ENCODE results near the gene SEMA5A.

DNA sequence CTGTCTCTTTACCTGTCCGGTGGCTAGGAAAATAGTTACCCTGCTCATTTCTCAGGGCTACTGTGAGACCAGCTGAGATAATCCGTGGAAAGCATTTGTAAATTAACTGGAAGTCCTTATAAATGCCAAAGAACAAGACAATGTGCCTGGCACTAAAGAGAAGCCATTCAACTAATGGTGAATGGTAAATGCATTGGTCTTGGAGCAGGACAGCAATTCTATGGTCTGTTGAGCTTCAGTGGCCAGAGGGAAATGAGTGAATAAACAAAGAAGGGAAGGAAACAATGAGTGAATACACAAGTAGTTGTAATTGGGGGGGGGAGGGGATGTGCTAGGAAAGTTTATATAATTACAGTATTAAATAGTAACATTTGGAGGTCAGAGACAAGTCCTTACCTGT, 353.6 kb downstream of the SEMA5A start:
- TF ChIP-seq, protein P1, sequence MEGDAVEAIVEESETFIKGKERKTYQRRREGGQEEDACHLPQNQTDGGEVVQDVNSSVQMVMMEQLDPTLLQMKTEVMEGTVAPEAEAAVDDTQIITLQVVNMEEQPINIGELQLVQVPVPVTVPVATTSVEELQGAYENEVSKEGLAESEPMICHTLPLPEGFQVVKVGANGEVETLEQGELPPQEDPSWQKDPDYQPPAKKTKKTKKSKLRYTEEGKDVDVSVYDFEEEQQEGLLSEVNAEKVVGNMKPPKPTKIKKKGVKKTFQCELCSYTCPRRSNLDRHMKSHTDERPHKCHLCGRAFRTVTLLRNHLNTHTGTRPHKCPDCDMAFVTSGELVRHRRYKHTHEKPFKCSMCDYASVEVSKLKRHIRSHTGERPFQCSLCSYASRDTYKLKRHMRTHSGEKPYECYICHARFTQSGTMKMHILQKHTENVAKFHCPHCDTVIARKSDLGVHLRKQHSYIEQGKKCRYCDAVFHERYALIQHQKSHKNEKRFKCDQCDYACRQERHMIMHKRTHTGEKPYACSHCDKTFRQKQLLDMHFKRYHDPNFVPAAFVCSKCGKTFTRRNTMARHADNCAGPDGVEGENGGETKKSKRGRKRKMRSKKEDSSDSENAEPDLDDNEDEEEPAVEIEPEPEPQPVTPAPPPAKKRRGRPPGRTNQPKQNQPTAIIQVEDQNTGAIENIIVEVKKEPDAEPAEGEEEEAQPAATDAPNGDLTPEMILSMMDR (optimal IDR thresholded peaks at IDR 0.05 in 1 of 3, IDR thresholded peaks at IDR 0.05 in 1 of 3, conservative IDR thresholded peaks at IDR 0.05 in 1 of 3; ENCODE audit: extremely low read depth in 1 of 3, insufficient read depth in 2 of 3, low read length in 3 of 3): no peak
- TF ChIP-seq EZH2 (IDR thresholded peaks at IDR 0.05; ENCODE audit: low read length): no peak

All from keratinocyte (primary cell).